HCT116 (cell line): ENCODE measurements around the gene SLC25A51.

Source experiments
- ELF1 ChIP-seq: IDR thresholded peaks from 2 replicates; pipeline ENCODE4 v1.6.1; 2012; ENCODE audit warnings: low read depth, borderline replicate concordance
- EZH2phosphoT487 ChIP-seq: fragments of 200-600 bp; IDR thresholded peaks from 2 replicates; pipeline ENCODE4 v1.6.1; 2018; ENCODE audit warnings: antibody characterized with exemption, borderline replicate concordance
- POLR2A ChIP-seq: IDR thresholded peaks from 2 replicates; pipeline ENCODE4 v1.7.0; 2011; ENCODE audit warnings: borderline replicate concordance; ENCODE audit not compliant: insufficient read depth, insufficient read length; ENCODE audit errors: extremely low read depth
- POLR2AphosphoS5 ChIP-seq: IDR thresholded peaks from 2 replicates; pipeline ENCODE4 v1.6.1; 2011; ENCODE audit warnings: mild to moderate bottlenecking, low read depth, low read length, moderate library complexity
- SP1 ChIP-seq: IDR thresholded peaks from 2 replicates; pipeline ENCODE4 v1.6.1; 2012; ENCODE audit warnings: low read depth
- TF ChIP-seq, protein P1 (sequence below), 3 experiments: fragments of 200-600 bp in 1 of 3; sonication (generic) in 1 of 3; IDR thresholded peaks in 2 of 3; conservative IDR thresholded peaks in 1 of 3; 2 replicates each; pipeline ENCODE4 v1.5.1; 2012 to 2017; ENCODE audit warnings: low read depth in 2 of 3, low read length in 2 of 3, antibody characterized with exemption in 1 of 3, borderline replicate concordance in 1 of 3, control low read depth in 1 of 3, mild to moderate bottlenecking in 1 of 3, mixed read lengths in 1 of 3, mixed run types in 1 of 3, moderate library complexity in 1 of 3; ENCODE audit not compliant: insufficient read depth in 1 of 3

DNA sequence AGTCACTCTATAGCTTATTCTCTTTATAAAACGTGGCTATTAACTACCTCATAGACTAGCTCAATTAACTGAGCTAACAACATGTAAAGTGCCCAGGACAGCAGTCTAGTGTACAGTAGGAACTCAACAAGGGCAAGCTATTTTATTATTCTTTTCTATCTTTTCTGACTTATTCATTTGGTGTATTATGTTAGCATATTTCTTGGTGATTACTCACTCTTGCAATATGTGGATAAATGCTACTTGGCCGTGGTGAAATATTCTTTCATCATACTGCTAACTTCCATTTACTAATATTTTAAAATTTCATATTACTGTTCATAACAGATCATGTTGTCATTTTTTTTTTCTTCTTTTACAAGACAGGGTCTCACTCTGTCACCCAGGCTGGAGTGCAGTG is 4.9 kb downstream of the SLC25A51 start:
- TF ChIP-seq, protein P1, sequence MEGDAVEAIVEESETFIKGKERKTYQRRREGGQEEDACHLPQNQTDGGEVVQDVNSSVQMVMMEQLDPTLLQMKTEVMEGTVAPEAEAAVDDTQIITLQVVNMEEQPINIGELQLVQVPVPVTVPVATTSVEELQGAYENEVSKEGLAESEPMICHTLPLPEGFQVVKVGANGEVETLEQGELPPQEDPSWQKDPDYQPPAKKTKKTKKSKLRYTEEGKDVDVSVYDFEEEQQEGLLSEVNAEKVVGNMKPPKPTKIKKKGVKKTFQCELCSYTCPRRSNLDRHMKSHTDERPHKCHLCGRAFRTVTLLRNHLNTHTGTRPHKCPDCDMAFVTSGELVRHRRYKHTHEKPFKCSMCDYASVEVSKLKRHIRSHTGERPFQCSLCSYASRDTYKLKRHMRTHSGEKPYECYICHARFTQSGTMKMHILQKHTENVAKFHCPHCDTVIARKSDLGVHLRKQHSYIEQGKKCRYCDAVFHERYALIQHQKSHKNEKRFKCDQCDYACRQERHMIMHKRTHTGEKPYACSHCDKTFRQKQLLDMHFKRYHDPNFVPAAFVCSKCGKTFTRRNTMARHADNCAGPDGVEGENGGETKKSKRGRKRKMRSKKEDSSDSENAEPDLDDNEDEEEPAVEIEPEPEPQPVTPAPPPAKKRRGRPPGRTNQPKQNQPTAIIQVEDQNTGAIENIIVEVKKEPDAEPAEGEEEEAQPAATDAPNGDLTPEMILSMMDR (IDR thresholded peaks at IDR 0.05 in 2 of 3, conservative IDR thresholded peaks at IDR 0.05 in 1 of 3; ENCODE audit: borderline replicate concordance in 1 of 3, insufficient read depth in 1 of 3, low read depth in 2 of 3, low read length in 2 of 3), result no peak
- TF ChIP-seq POLR2AphosphoS5, result no peak
- no peak for TF ChIP-seq POLR2A
- TF ChIP-seq ELF1, result no peak
- TF ChIP-seq EZH2phosphoT487, result no peak
- no peak for TF ChIP-seq SP1
